PC-3 (cell line): ENCODE data around the gene NTRK2. TPM values are rescaled to one million over a fixed set of nuclear protein-coding genes. Genes with fewer than 3 reads are reported as not detected.

Experiments
- ATAC-seq: fragments of 200-7000 bp; cut with Tn5 transposase; 2 replicates; pipeline ENCODE4 v1.9.1; 2020; ENCODE audit warnings: mild to moderate bottlenecking, moderate library complexity
- BruUV-seq: library from RNA; stranded (reverse); fragments of 400-500 nt; replicated peaks from 2 replicates; lab custom pipeline; 2021; lab: Mats Ljungman, UMichigan
- CTCF ChIA-PET: fragments of 300-600 bp; sonication (Branson Sonifier 250); formaldehyde crosslinking; loops from one replicate; lab custom pipeline; 2022; ENCODE audit warnings: antibody characterized with exemption; lab: Charles Lee
- POLR2A ChIA-PET: fragments of 300-600 bp; sonication (Branson Sonifier 250); formaldehyde crosslinking; loops from one replicate; lab custom pipeline; 2022; ENCODE audit warnings: antibody characterized with exemption; ENCODE audit not compliant: unreplicated experiment; lab: Charles Lee
- DNase-seq: peaks from one replicate; pipeline ENCODE4 v3.0.0-alpha.2; 2015
- H2AFZ ChIP-seq: fragments of 300-600 bp; sonication (generic); 2 replicates; pipeline ENCODE4 v1.6.0; 2016; ENCODE audit warnings: antibody characterized with exemption, low read length
- H3F3A ChIP-seq: fragments of 300-600 bp; sonication (generic); one replicate; pipeline ENCODE4 v1.6.0; 2017; ENCODE audit warnings: antibody characterized with exemption, low read length, control low read depth, mild to moderate bottlenecking; ENCODE audit not compliant: unreplicated experiment
- H3K27ac ChIP-seq: fragments of 300-600 bp; sonication (generic); 2 replicates; pipeline ENCODE4 v1.5.1; 2016; ENCODE audit warnings: mild to moderate bottlenecking, low read length
- H3K27me3 ChIP-seq: fragments of 300-600 bp; sonication (generic); 2 replicates; pipeline ENCODE4 v1.6.1; 2016; ENCODE audit warnings: low read length, mixed read lengths
- H3K36me3 ChIP-seq: fragments of 300-600 bp; sonication (generic); 2 replicates; pipeline ENCODE4 v1.6.1; 2016; ENCODE audit warnings: low read depth, mixed run types, low read length, mixed read lengths
- H3K4me1 ChIP-seq: fragments of 300-600 bp; sonication (generic); 2 replicates; pipeline ENCODE4 v1.5.1; 2016; ENCODE audit warnings: low read length; ENCODE audit not compliant: insufficient read depth
- H3K4me2 ChIP-seq: fragments of 300-600 bp; sonication (generic); 2 replicates; pipeline ENCODE4 v1.6.0; 2016; ENCODE audit warnings: low read length
- H3K4me3 ChIP-seq: fragments of 300-600 bp; sonication (generic); 2 replicates; pipeline ENCODE4 v1.5.1; 2016; ENCODE audit warnings: mild to moderate bottlenecking, low read length, mixed read lengths
- H3K79me2 ChIP-seq: fragments of 300-600 bp; sonication (generic); 2 replicates; pipeline ENCODE4 v1.6.1; 2017; ENCODE audit warnings: low read length, mixed read lengths
- H3K9ac ChIP-seq: fragments of 300-600 bp; sonication (generic); 2 replicates; pipeline ENCODE4 v1.6.0; 2016; ENCODE audit warnings: mild to moderate bottlenecking, low read length
- H3K9me2 ChIP-seq: fragments of 300-600 bp; sonication (generic); replicated peaks from 2 replicates; pipeline ENCODE4 v1.6.1; 2016; ENCODE audit warnings: mixed run types, low read length, mixed read lengths
- H3K9me3 ChIP-seq: fragments of 300-600 bp; sonication (generic); 2 replicates; pipeline ENCODE4 v1.6.1; 2016; ENCODE audit warnings: low read length, mixed read lengths
- H4K20me1 ChIP-seq: fragments of 300-600 bp; sonication (generic); 2 replicates; pipeline ENCODE4 v1.6.1; 2016; ENCODE audit warnings: low read length, mixed read lengths
- EZH2 ChIP-seq: fragments of 300-600 bp; sonication (generic); IDR thresholded peaks from one replicate; pipeline ENCODE4 v1.6.1; 2017; ENCODE audit warnings: antibody characterized with exemption, mild to moderate bottlenecking, low read length; ENCODE audit not compliant: unreplicated experiment
- EZH2phosphoT487 ChIP-seq: fragments of 300-600 bp; sonication (generic); IDR thresholded peaks from 2 replicates; pipeline ENCODE4 v1.6.1; 2018; ENCODE audit warnings: mild to moderate bottlenecking, antibody characterized with exemption, low read length, borderline replicate concordance
- intact Hi-C: fragments of 100-400 bp; cut with micrococcal nuclease; formaldehyde crosslinking; loops from 2 replicates; pipeline ENCODE4 v1.9.0; 2023
- total RNA-seq: library from RNA; depleted of rRNA; stranded (reverse); fragments of >200 nt; gene quantifications from 2 replicates; pipeline ENCODE4 v1.2.3, GENCODE V29; 2014
- TF ChIP-seq, protein P1 (sequence below): fragments of 300-600 bp; sonication (generic); conservative IDR thresholded peaks from 2 replicates; pipeline ENCODE4 v1.5.1; 2017; ENCODE audit warnings: antibody characterized with exemption, low read depth, mild to moderate bottlenecking, low read length

NTRK2 gene
- total RNA-seq, 1 experiment from 2014 or later = not detected

DNA sequence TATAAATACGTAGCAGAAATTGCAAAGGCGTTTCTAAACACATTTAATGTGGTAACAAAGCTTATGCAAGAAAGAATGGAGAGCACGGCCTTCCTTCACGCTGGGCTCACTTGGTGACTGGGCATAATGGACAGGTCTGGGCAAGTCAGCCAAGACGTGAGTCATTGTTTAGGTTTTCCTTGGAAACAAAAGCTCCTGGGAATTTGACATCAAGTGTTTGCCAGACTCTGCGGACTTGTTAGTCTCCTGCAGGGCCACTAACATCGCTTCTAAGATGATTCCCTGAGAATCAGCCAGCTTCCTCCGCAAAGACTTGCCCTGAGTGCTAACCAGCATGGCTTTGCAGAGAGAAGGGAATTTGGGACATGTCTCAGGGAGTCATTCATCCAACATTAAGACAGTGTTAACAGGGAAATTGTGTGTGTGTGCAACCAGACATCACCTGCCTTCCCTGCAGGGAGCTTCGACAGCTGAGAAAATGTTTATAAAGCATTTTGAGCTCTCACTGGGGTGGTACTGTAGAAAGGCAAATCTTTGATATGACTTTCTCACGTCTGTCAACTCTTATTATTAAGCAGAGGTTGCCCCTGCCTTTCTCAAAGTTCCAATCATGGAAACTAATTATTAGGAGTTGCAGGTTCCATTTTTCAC is 182.5 kb downstream of the NTRK2 start:
- Histone ChIP-seq H3K9ac (no peak overlapping the region), H3K79me2 (no peaks in the 10 kb centered on the region), H3K4me2 (no peak overlapping the region), H3K4me1 (no peaks in the 10 kb centered on the region), H3K9me3 (no peaks in the 10 kb centered on the region), H3F3A (no peaks in the 10 kb centered on the region), H3K27ac (no peak overlapping the region), H3K4me3 (no peak overlapping the region), H3K27me3 (no peaks in the 10 kb centered on the region), H3K9me2 (no peaks in the 10 kb centered on the region), H3K36me3 (no peaks in the 10 kb centered on the region), H2AFZ (no peak overlapping the region), H4K20me1 (no peaks in the 10 kb centered on the region)
- DNase-seq (peak; percentile 52), ATAC-seq (no peak)
- CTCF ChIA-PET = interaction anchor here (0.6 kb wide), 1 partner anchor 758 kb away, joined by 5 read pairs; no protein-coding TSS in a partner anchor
- BruUV-seq = no TSS peak
- POLR2A ChIA-PET = no interaction called here
- TF ChIP-seq EZH2 = no peak
- TF ChIP-seq EZH2phosphoT487 = no peak
- TF ChIP-seq, protein P1, sequence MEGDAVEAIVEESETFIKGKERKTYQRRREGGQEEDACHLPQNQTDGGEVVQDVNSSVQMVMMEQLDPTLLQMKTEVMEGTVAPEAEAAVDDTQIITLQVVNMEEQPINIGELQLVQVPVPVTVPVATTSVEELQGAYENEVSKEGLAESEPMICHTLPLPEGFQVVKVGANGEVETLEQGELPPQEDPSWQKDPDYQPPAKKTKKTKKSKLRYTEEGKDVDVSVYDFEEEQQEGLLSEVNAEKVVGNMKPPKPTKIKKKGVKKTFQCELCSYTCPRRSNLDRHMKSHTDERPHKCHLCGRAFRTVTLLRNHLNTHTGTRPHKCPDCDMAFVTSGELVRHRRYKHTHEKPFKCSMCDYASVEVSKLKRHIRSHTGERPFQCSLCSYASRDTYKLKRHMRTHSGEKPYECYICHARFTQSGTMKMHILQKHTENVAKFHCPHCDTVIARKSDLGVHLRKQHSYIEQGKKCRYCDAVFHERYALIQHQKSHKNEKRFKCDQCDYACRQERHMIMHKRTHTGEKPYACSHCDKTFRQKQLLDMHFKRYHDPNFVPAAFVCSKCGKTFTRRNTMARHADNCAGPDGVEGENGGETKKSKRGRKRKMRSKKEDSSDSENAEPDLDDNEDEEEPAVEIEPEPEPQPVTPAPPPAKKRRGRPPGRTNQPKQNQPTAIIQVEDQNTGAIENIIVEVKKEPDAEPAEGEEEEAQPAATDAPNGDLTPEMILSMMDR = no peak
- intact Hi-C loops = no loop called here

DNA sequence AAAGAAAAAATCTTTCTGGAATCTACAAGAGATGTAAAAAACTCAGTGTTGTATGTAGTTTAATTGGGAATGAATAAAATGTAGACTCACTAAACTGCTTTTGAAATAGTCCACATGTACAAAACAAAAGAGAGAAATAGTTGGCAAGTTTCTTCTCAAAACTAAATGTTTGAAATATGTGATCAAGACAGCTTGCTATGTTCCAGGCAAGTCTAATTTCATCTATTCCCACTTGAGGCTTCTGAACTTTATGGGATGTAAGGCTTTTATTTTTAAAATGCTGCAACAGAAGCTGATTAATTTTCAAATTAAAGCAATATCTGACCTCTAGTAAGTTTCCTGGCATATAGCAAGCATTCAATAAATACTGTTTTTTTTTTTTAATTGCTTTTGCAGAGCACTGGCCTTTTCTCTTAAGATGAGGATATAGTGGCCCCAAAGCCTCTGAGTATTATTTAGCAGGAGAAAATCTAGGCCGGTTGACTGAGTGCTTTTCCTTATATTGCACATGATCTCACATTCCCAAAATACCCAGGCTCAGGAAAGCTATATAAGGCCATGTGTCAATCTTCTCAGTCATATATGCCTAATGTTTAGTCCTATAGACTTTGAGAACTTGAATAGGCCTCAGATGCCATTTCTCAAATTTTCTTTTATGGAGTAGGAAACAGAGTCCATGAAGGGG is 183.2 kb downstream of the NTRK2 start:
- no peak for ATAC-seq
- no peak overlapping the region for H2AFZ ChIP-seq
- no peaks in the 10 kb centered on the region for H3K27me3 ChIP-seq
- no peak overlapping the region for H3K27ac ChIP-seq
- no peak overlapping the region for H3K4me3 ChIP-seq
- ChIA-PET CTCF (interaction anchor here (0.6 kb wide), 1 partner anchor 757 kb away, joined by 5 read pairs; no protein-coding TSS in a partner anchor), POLR2A (no interaction called here)
- TF ChIP-seq EZH2phosphoT487 (no peak), EZH2 (no peak)
- TF ChIP-seq, protein P1 = no peak
- H3K4me2 ChIP-seq = no peak overlapping the region
- intact Hi-C loops = no loop called here
- H3K4me1 ChIP-seq = no peaks in the 10 kb centered on the region
- no peaks in the 10 kb centered on the region for H3K79me2 ChIP-seq
- BruUV-seq = no TSS peak
- H3K36me3 ChIP-seq = no peaks in the 10 kb centered on the region
- no peak overlapping the region for H3K9ac ChIP-seq
- no peaks in the 10 kb centered on the region for H4K20me1 ChIP-seq
- DNase-seq = no peak
- H3K9me2 ChIP-seq = no peaks in the 10 kb centered on the region
- H3K9me3 ChIP-seq = no peaks in the 10 kb centered on the region
- no peaks in the 10 kb centered on the region for H3F3A ChIP-seq

DNA sequence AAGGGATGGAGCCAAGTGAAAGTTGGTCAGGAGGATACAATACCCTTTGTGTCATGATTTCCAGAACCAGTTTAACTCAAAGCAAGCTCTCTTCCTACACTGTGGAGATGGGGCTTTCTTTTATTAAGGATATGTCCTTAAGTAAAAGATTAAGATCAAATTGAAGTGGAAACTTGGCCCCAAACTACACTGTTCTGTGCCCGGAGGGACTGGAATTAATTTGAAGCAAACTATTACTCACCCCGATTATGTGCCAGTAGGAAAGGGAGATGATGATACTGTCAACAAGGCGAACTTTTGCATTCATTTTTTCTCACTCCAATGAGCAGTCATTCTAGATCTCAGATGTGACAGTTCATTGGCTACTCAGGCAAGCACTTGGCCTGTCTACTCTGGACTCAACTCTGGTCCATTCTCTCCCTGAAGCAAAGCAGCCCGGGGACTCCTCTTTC is 186.7 kb downstream of the NTRK2 start:
- Histone ChIP-seq H4K20me1 (no peaks in the 10 kb centered on the region), H3K9me2 (no peaks in the 10 kb centered on the region), H3K4me2 (no peak overlapping the region), H3K36me3 (no peaks in the 10 kb centered on the region), H3K79me2 (no peaks in the 10 kb centered on the region), H3K4me1 (no peaks in the 10 kb centered on the region), H3K9me3 (no peaks in the 10 kb centered on the region), H3K27me3 (no peaks in the 10 kb centered on the region; the same call in 1 of the 2 replicates), H2AFZ (no peak overlapping the region), H3K4me3 (no peak overlapping the region), H3F3A (no peaks in the 10 kb centered on the region), H3K9ac (no peak overlapping the region), H3K27ac (no peak overlapping the region)
- DNase-seq (no peak), ATAC-seq (no peak)
- no TSS peak for BruUV-seq
- POLR2A ChIA-PET = no interaction called here
- intact Hi-C loops = no loop called here
- TF ChIP-seq EZH2phosphoT487 (no peak), EZH2 (no peak)
- TF ChIP-seq, protein P1 = no peak
- CTCF ChIA-PET = no interaction called here
